DMS 273 treated with DMSO at 0.1 percent for 48 hours (cell line): ENCODE measurements around the gene RIN3.

Experiments
- DNase-seq: peaks from one replicate; lab custom pipeline; 2025; lab: John Stamatoyannopoulos, UW

Gene RIN3

DNA sequence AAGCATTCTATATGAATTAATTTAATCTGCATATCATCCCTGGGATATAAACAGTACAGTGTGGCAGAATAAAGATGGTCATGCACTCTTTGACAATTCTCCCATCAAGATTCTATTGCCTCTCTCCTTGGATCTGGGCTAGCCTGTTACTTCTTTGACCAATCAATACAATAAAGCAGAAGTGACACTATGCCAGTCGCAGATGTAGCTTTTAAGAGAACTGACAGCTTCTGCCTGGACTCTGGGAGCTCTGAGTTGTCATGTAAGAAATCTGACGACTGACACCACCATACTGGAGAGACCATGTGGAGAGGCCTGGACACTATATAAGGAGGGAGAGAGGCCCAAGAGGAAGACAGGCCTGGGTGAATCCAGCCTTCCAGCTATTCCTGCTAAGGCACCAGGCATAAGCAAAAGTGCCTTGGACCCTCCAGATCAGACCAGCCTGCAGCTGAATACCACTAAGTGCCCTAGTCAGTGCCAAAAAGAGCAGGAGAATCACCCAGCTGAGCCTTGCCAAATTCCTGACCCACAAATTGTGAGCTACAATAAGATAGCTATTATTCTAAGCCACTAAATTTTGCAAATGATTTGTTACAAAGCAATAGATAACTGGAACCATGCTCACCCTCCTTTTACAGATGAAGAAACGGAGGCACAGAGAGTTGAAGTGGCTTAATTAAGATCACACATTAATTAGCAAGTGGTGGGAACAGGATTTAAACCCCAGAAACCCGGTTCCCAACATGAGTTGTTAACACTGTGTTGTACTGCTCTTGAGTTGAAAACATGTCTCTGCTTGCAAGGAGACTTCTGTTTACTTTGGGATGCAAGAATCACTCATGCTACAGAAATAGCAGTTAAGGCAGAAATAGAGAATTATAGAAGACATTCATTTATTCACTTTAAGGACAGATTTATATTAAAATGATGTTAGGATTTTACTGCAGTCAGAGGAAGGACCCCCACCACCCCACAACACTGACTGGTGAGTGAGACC, 84.6 kb downstream of the RIN3 start:
- DNase-seq = no peak

DNA sequence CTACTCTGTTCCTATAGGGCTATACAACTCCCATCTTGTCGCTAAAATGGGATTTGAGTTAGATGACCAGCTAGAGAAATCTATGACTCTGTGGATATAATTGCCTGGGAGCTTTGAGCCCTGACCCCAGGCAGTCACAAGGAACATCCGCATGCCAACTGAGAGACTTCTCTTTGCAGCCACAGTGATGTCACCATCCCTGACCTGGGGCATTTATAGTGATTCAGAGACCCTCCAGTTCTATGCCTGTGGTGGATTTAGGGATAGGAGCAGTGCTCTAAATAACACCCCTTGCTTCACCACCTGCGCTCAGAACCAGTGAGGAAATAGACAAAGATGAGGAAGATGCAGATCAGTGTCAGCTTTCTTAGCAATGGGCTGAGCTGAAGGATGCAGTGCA, 86.2 kb downstream of the RIN3 start:
- DNase-seq = no peak

DNA sequence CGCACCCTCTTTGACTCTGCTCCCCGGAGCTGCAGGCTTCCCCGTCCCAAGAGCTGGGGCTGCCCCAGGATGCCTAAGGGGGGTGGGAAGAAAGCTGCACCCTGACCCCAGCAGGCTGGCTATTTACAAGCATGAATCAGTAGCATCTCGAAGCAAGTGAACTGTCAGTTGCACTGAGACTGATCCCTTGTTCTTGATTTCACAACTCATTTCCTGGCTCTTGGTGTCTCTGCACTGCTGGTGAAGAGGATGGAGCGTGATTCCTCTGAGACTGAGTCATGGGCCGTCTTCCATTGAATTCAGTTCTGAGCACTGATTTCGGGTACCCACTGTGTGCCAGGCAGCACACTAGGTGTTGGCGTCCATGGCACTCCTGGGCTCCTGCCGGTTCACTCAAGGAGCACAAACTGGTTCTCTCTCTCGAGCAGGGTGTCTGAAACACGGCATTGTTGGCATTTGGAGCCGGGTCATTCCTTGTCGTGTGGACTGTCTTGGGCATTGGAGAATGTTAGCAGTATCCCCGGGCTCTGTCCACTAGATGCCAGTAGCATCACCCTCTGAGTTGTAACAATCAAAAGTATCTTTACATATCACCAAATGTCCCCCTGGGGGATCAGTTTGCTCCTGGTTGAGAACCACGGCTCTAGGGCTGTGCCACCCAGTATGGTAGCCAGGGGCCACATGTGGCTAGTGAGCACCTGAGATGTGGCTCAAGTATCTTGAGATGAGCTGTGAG, 86.9 kb downstream of the RIN3 start:
- no peak for DNase-seq

DNA sequence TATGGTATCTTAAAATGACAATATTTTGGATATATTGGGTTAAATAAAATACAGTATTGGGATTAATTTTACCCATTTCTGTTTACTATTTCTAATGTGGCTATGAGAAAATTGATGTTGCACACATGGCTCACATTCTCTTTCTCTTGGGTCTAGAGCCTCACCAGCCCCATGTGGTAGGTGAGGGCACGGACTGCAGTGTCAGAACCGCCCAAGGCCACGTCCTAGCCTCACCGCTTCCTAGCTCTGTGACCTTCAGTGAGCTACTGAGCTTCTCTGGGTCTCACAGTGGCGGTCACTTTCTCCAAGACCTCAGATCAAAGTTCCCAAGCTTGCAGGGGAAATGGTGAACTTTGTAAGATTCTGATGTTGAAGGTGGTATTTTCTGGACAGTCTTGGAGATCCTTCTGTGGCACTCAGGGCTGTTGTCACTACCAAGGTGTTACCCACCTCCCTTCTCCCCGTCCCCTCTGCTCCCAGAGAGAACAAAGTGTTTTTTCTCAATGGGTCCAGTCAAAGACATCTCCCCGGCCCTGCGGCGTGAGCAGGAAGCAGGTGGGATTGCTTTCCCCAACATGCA, 87.6 kb downstream of the RIN3 start:
- no peak for DNase-seq

DNA sequence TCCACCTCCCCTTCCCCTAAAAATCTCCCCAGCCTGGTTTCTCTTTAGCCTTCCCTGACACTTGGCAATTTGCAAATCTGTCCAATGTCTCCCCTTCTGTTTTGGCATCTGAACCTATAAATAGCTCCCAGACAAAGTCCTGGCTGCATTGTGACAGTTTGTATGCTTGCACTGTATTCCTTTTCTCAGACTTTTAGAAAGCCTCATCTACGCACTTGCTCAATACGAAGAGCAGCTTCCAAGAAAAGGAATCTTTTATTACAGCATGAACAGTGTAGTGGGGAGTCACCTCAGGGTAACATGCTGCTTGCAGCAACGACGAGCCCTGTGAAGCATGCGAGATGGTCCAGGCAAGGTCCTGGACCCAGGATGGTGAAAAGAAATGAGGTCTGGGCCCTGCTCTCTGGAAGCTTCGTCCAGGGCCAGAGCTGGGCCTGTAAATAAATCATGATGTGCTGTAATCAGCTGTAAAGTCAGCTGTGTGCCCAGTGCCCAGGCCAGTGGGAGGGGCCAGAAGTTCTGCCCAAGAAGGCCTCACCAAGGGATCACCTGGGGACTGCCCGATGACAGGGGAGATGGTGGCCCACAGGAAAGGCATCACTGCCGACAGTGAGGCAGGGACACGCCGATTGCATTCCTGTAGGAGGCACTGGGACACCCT, 88.3 kb downstream of the RIN3 start:
- no peak for DNase-seq

DNA sequence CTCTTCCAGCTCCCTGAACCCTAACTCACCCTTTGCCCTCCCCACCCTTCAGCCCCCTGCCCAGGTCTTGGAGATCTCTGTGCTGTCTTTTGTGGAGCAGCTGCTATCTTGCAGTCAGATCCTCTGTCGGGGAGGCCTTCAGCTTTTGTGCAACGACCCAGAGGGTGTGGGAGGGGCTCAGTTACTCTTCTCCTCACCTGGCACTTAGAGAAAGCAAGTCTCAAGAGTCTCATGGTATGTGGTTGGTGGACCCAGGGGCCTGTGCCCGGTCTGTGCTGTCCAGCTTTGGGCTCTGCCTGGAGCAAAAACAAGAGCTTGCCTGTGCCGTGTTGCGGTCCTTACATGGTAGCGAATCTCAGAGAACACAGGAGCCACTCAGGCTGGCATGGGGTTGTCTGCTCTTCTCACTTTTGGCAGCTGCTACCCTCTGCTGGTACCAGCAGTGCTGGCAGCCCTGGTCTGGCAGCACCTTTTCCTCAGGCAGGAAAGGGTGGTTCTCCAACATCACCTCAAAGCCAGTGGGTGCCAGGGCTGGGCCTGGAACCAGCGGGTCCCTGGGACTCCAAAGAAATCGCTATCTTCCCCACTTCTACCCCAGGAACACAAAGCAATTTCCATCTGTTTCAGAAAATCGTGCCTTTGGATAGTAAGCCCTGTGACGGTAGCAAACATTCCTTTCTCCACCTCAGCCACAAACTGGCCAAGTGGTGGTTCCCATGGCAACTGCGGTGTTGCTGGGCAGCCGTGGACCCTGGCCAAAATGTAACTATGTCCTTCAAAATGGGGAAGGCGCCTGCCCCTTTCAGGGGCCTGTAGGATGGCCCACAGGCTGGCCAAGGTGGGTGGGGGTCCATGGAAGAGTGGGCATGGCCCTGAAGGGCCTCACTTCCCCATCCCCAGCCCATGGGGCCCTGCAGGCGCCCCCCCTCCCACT, 90.0 kb downstream of the RIN3 start:
- DNase-seq = no peak

DNA sequence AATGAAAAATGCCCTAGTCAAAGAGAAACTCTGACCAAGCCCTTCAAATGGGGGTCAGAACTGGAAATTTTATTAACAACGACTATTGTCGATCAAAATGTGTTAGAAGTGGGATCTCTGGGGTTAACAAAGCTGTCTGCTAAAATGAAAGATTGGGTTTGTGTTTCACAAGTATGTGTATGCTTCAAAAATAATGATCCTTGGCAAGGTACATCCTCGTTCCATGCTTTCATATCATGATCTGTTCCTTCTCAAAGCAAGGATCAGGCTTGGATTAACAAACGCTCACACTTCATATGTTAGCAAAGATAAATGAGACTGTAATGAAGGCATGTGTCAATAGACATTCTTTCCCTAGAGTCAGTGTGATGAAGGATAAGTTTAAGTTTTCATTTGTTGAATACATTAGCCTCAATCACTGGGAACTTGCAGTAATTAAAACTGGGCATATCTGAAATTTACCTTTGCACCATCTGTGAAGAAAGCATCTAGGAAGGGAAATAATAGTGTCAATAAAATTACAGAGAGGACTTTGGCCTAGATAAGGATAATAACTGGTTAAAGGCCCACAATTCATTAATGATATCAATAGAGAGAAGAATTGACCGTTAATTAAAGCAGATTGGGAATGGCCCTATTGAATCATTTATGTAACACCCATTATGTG, 91.8 kb downstream of the RIN3 start:
- DNase-seq = no peak

DNA sequence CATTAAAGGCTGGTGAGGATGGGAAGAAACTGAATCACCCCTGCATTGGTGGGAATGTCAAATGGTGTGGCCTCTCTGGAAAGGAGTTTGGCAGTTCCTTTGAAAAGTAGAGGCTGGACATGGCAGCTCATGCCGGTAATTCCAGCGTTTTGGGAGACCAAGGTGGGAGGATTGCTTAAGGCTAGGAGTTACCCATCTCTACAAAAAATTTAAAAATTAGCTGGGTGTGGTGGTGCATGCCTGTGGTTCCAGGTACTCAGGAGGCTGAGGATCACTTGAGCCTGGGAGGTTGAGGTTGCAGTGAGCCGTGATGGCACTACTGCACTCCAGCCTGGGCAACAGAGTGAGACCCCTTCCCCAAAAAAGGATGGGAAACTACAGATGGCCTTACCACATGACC, 93.7 kb downstream of the RIN3 start:
- DNase-seq = no peak

DNA sequence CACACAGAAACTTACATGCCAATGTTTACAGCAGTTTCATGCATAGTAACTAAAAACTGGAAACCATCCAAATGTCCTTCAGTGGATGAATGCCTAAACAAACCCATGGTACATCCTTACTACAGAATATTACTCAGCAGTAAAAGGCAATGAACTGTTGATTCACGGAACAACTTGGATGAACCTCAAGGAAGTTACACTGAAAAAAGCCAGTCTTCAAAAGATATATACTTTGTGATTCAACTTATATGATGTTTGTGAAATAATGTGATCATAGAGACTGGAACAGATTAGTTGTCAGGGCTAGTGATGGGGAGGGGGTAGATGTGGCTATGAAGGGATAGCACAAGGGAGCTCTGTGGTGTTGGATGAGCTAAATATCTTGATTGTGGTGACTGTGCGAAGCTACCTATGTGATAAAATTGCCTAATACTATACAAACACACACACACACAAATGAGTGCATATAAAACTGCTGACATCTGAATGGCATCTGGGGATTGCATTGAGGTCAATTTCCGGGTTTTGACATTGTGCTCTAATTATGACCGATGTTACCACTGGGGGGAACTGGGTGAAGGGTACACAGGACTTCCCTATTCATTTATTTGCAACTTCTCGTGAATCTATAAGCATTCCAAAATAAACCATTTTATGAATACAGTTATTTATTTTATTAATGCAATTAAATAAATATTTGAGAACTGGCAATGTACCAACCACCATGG, 94.3 kb downstream of the RIN3 start:
- no peak for DNase-seq

DNA sequence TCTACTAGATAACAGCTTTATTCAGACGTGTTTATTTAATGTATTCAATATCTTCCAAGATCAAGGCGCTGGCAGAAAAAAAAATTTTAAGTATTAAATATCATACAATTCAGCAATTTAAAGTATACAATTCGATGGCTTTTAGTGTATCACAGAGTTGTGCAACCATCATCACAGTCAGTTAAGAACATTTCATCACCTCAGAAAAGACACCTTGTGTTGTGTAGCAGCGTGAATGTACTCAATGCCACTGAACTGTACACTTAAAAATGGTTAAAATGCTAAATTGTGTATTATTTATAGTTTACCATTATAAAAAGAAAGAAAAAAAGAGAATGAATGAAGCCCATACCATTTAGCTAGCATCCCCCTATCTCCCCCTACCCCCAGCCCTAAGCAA, 96.4 kb downstream of the RIN3 start:
- no peak for DNase-seq

DNA sequence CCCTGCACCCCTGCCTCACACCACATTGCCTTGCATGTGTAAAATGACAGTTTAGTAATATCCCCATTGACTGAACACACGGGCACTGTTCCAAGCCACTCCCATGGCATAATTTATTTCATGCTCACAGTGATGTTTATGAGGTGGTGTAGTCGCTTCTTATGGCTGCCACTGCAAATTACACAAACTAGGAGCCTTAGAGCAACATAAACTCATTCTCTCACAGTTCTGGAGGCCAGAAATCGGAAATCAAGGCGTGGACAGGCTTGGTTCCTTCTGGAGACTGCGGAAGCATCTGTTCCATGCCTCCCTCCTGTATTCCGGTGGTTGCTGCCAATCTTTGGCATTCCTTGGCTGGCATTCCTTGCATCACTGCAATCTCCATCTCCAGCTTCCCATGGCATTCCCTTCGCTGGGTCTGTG, 97.3 kb downstream of the RIN3 start:
- DNase-seq = no peak

DNA sequence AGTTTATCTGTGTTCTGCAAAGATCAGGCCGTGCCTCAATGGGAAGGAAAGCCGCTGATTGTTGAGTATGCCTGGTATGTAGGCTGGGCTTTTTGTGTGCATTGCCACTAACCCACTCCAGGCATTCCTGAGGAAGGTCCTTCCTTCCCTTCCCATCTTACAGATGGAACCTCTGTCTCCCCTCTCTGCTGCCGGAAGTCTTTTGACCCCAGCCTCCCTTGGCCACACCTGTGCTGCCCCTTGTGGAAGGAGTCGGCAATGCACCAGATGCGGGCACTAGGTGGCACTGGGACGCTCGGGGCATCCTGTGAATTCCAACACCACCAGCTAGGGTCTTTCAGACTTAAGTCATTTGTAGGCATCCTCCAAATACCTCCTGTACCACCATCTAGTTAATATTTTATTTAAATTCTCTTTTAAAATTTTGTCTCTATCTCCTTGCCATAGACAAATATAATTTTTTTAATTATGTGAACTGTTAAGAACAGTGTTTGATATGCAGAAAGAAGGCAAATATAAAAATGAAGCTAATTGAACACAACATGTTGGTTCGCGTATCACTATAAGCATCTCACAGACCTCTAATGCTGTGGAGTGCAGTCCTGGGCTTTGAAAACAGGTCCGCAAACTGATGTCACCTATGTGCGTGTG, 99.6 kb downstream of the RIN3 start:
- DNase-seq = no peak

DNA sequence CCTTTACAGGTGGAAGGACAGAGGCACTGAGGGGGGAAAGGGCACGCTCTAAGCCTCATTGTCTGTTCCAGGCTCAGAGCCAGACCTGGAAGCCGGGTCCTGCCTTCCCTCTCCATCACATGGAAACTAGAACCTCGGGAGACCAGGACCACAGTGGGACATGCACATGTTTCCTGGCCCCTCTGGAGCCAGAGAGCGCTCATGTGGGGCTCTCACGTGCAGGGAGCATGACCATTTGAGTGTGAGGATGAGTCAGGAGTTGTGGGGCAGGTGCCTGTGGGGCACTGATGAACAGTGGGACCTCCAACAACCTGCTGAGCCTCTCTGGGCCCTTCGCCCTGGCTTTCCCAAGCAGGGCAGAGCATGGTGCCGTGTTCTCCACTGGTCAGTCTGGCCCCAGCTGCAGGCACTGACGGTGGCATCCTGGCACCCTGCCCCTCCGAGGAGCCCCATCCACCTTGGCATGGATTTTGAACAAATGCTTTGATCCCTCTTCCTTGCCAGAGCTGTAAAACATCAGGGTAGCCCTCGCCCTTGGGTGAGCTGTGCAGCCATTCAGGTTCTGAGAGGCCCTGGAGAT, 100.2 kb downstream of the RIN3 start:
- no peak for DNase-seq

DNA sequence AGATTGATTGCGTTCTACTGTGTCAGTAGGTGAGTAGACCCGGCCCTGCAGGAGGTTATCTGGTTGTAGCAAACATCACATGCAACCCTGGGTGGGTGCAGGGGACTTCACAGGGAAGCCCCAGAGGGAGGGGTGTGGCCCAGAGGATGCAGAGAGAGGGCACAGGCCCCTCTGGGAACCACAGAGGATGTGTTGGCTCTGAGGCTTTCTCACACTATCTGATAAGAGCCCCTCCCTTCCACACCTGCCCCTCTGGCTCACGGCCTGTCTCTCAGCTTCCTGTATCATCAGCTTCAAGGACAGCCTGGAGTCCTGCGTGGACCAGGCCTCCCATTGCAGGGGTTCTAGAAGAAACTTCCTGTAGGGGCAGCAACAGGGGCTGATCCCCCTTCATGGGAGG, 101.9 kb downstream of the RIN3 start:
- DNase-seq = no peak

DNA sequence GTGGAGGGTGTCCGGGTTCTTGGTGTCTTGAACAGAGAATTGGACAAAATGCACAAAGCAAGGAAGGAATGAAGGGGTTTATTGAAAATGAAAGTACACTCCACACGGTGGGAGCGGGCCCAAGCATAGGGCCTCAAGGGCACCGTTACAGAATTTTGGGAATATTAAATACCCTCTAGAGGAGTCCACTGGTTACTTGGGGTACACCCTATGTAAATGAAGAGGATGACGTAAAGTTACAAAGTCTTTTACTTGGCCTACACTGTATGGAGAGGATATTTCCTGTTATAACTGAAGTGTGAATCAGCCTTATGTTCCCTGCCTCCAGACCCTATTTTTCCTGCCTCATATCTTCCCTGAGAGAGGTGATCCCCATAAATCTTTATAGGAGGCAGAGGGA, 102.6 kb downstream of the RIN3 start:
- DNase-seq = no peak

DNA sequence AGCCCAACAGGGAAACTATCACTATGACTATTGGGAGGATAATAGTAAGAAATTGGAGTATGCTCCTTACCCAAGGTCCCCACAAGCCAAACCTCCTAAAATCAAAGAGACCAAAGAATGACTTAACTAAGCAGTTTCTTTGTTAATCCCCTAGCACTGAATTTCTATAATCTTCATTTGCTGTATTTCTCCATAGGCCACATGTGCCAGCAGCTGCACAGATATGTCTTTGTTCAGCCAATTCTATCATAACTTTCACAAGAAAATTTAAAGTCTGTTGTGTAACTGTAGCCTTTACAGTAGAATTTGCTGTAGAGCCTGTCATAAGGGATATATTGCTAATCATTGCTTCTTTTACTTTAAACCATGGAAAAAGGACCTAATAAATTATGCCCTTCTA, 104.0 kb downstream of the RIN3 start:
- no peak for DNase-seq

DNA sequence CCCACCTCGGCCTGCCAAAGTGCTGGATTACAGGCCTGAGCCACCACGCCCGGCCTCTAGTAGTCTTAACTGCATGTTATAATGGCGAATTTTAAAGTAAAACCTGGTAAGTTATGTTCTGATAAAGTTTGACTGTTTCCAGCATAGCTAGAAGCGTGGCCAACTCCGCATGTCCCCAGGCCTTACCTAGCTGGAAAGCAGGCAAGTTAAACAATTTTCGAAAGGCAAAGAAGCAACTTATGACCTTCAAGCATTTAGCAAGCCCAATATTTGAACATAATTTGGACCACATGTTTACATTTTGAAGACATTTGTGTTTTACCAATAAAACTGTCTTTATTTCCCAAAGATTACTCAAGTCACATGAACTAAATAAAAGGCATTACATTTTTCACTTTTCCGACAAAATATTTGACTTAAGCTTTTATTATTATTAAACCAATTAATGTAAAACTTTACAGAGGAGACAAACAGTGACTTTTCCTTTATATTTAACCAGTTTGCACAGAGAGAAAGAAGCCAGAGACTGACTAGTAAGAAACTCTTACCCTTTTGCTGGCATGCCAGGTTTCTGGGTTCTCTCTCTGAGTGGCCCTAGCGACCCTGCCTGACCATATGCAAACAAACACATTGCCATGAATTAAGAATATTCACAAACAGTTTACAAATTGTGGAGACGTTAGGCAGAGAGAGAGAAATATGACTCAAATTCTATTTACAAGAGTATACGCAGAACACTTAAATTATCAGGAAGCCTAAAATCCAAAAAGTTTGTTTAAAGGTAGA, 106.3 kb downstream of the RIN3 start:
- no peak for DNase-seq

DNA sequence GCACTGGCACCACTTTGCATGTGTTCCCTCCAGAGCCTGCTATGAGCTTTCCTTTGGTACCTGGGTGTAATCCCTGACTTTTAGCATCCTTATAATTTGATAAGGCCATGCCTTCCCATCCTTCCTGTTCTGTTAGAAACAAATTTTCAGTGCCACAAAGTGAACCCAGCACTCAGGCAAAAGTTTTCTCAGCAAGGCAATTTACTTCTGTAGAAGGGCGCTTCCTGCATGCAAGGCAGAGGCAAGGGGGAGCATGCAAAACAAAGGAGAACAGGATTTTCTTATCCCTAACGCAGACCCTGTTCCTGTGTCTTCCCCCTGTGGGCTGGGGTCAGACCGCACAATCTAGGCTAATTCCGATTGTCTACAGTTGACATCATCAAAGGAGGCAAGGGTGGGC, 108.7 kb downstream of the RIN3 start:
- DNase-seq = no peak
